HepG2 (cell line): ENCODE measurements around the gene YEATS4. TPM values are rescaled to one million over a fixed set of nuclear protein-coding genes. Genes with fewer than 3 reads are reported as not detected.

Experiments used
- ATAC-seq: fragments of 200-7000 bp; cut with Tn5 transposase; 3 replicates; pipeline ENCODE4 v1.9.1; 2020; ENCODE audit warnings: mild to moderate bottlenecking, moderate library complexity
- BruUV-seq: library from RNA; stranded (reverse); fragments of 400-500 nt; replicated peaks from 2 replicates; lab custom pipeline; 2021; lab: Mats Ljungman, UMichigan
- CTCF ChIA-PET: fragments of 300-600 bp; formaldehyde crosslinking; extraction: SDS; loops from one replicate; lab custom pipeline; 2021; ENCODE audit warnings: low total read pairs, inconsistent platforms, low intra/inter-chr PET ratio; lab: Yijun Ruan, JAX
- POLR2A ChIA-PET: fragments of 350-600 bp; sonication (Branson Sonifier 250); formaldehyde crosslinking; loops from one replicate; lab custom pipeline; 2020; ENCODE audit warnings: antibody characterized with exemption, inconsistent platforms; lab: Yijun Ruan, JAX
- DNase-seq: peaks from one replicate; pipeline ENCODE4 v3.0.0-alpha.2; 2015; ENCODE audit warnings: low spot score
- FAIRE-seq: peaks from 3 replicates; lab custom pipeline; 2011; peaks lifted over from hg19 to GRCh38; lab: Jason Lieb, UNC
- H2AFZ ChIP-seq: one replicate; pipeline ENCODE4 v1.6.1; 2011; ENCODE audit warnings: low read length, inconsistent platforms
- H3K27ac ChIP-seq: fragments of 300-600 bp; 3 replicates; pipeline ENCODE4 v1.8.0; 2011; ENCODE audit warnings: mixed run types, mild to moderate bottlenecking, mixed read lengths, low read length, inconsistent platforms; ENCODE audit not compliant: insufficient read depth; ENCODE audit errors: extremely low read length
- H3K27me3 ChIP-seq, 2 experiments: fragments of 200-600 bp in 1 of 2; 2 replicates in 1 of 2; 3 replicates in 1 of 2; pipeline versions ENCODE4 v1.6.0 to v1.8.0; 2011; ENCODE audit warnings: low read length in 2 of 2, mild to moderate bottlenecking in 2 of 2, moderate library complexity in 2 of 2, inconsistent platforms in 1 of 2; ENCODE audit not compliant: insufficient read depth in 2 of 2, control insufficient read depth in 1 of 2
- H3K36me3 ChIP-seq, 2 experiments: fragments of 200-600 bp in 1 of 2; replicated peaks in 1 of 2; 2 replicates in 1 of 2; 3 replicates in 1 of 2; pipeline versions ENCODE4 v1.5.1 to v1.8.0; 2011; ENCODE audit warnings: low read length in 2 of 2, inconsistent platforms in 1 of 2; ENCODE audit not compliant: insufficient read depth in 2 of 2, control insufficient read depth in 1 of 2
- H3K4me1 ChIP-seq: 2 replicates; pipeline ENCODE4 v1.5.1; 2012; ENCODE audit warnings: low read length, inconsistent platforms; ENCODE audit not compliant: insufficient read depth
- H3K4me2 ChIP-seq: 2 replicates; pipeline ENCODE4 v1.6.0; 2011; ENCODE audit warnings: low read depth, low read length, inconsistent platforms
- H3K4me3 ChIP-seq, 3 experiments: fragments of 200-600 bp in 1 of 3; sonication (generic), shearing (Covaris generic) in 1 of 3; replicated peaks in 1 of 3; 2 replicates each; pipeline ENCODE4 v1.5.1; 2011 to 2016; ENCODE audit warnings: low read length in 3 of 3, inconsistent platforms in 2 of 3, low read depth in 2 of 3, mild to moderate bottlenecking in 2 of 3, control low read depth in 1 of 3, mixed read lengths in 1 of 3; ENCODE audit not compliant: insufficient read depth in 1 of 3
- H3K79me2 ChIP-seq: one replicate; pipeline ENCODE4 v1.6.1; 2011; ENCODE audit warnings: low read length, inconsistent platforms; ENCODE audit not compliant: insufficient read depth
- H3K9ac ChIP-seq: 2 replicates; pipeline ENCODE4 v1.6.0; 2011; ENCODE audit warnings: mild to moderate bottlenecking, low read depth, low read length, inconsistent platforms; ENCODE audit not compliant: insufficient read depth
- H3K9me3 ChIP-seq: 2 replicates; pipeline ENCODE4 v1.5.1; 2012; ENCODE audit warnings: mild to moderate bottlenecking, low read length
- H4K20me1 ChIP-seq: 2 replicates; pipeline ENCODE4 v1.6.0; 2011; ENCODE audit warnings: inconsistent platforms, mild to moderate bottlenecking, low read length, moderate library complexity; ENCODE audit not compliant: insufficient read depth
- ARNTL ChIP-seq: sonication (generic); formaldehyde crosslinking; IDR thresholded peaks from 2 replicates; pipeline ENCODE4 v1.4.0; 2020; ENCODE audit warnings: mild to moderate bottlenecking, missing genetic modification reagents
- HOXA5 ChIP-seq: sonication (generic); formaldehyde crosslinking; IDR thresholded peaks from 2 replicates; pipeline ENCODE4 v1.4.0; 2020; ENCODE audit warnings: missing genetic modification reagents
- MTA3 ChIP-seq: sonication (generic); formaldehyde crosslinking; IDR thresholded peaks from 2 replicates; pipeline ENCODE4 v1.4.0; 2020; ENCODE audit warnings: missing genetic modification reagents
- SOX6 ChIP-seq, 2 experiments: fragments of 450-650 bp in 1 of 2; sonication (generic) in 1 of 2; formaldehyde crosslinking in 1 of 2; IDR thresholded peaks; 2 replicates each; pipeline versions ENCODE4 v1.4.0 to v1.6.1; 2017 to 2020; ENCODE audit warnings: antibody characterized with exemption in 1 of 2, mild to moderate bottlenecking in 1 of 2, missing genetic modification reagents in 1 of 2
- ZBTB1 ChIP-seq: sonication (generic); formaldehyde crosslinking; IDR thresholded peaks from 2 replicates; pipeline ENCODE4 v1.4.0; 2020; ENCODE audit warnings: missing genetic modification reagents, borderline replicate concordance
- ZEB1 ChIP-seq: IDR thresholded peaks from 2 replicates; pipeline ENCODE4 v1.6.1; 2012; ENCODE audit warnings: mild to moderate bottlenecking, low read depth, inconsistent platforms; ENCODE audit not compliant: insufficient replicate concordance
- ZMYM3 ChIP-seq: sonication (generic); formaldehyde crosslinking; IDR thresholded peaks from 2 replicates; pipeline ENCODE4 v1.5.1; 2020; ENCODE audit warnings: mild to moderate bottlenecking, missing genetic modification reagents
- ZNF337 ChIP-seq: sonication (generic); formaldehyde crosslinking; IDR thresholded peaks from 2 replicates; pipeline ENCODE4 v1.5.1; 2020; ENCODE audit warnings: missing genetic modification reagents, low read depth, mild to moderate bottlenecking, borderline replicate concordance
- ZNF543 ChIP-seq: sonication (generic); formaldehyde crosslinking; IDR thresholded peaks from 2 replicates; pipeline ENCODE4 v1.4.0; 2020; ENCODE audit warnings: mild to moderate bottlenecking, missing genetic modification reagents
- ZNF746 ChIP-seq: sonication (generic); formaldehyde crosslinking; IDR thresholded peaks from 2 replicates; pipeline ENCODE4 v1.8.0; 2022; ENCODE audit warnings: mild to moderate bottlenecking, missing genetic modification reagents
- ZNF792 ChIP-seq: IDR thresholded peaks from 2 replicates; pipeline ENCODE4 v1.6.1; 2016
- WGBS: methylation state at CpG from one replicate; pipeline ENCODE4 v1.1.6; 2017; ENCODE audit warnings: low lambda C conversion rate; 5-methylcytosine and 5-hydroxymethylcytosine counted together
- in situ Hi-C: cut with HindIII; loops from 2 replicates; pipeline ENCODE4 v1.10.0; 2017; ENCODE audit warnings: low pct_unique_long_range_greater_than_20kb; ENCODE audit not compliant: extremely low pct_ligation_motif_present
- intact Hi-C: fragments of 100-400 bp; cut with micrococcal nuclease; formaldehyde crosslinking; loops from one replicate; pipeline ENCODE4 v1.10.0; 2022; ENCODE audit not compliant: unreplicated experiment
- polyA plus RNA-seq, 8 experiments: library from polyadenylated mRNA; depleted of rRNA in 3 of 8; stranded (reverse) in 7 of 8; unstranded in 1 of 8; fragments of >200 nt; fragmentation: Illumina TruSeq in 4 of 8; extraction: Trizol in 4 of 8; gene quantifications; 2 replicates each; pipeline versions ENCODE4 v1.2.1 to v1.2.3, GENCODE V29; 2011 to 2016; ENCODE audit warnings: low read depth in 4 of 8, missing spikeins in 1 of 8, mixed read lengths in 1 of 8; ENCODE audit not compliant: insufficient read depth in 1 of 8
- total RNA-seq, 5 experiments: library from RNA; depleted of rRNA; stranded (reverse); fragments of >200 nt; fragmentation: Illumina TruSeq; extraction: Trizol; gene quantifications; 2 replicates each; pipeline ENCODE4 v1.2.3, GENCODE V29; 2016; ENCODE audit warnings: low read depth in 1 of 5
- TF ChIP-seq, protein P1 (sequence below): sonication (generic); formaldehyde crosslinking; IDR thresholded peaks from 2 replicates; pipeline ENCODE4 v1.4.0; 2020; ENCODE audit warnings: missing genetic modification reagents
- TF ChIP-seq, protein P2 (sequence below): sonication (generic); formaldehyde crosslinking; IDR thresholded peaks from 2 replicates; pipeline ENCODE4 v1.4.0; 2020; ENCODE audit warnings: mild to moderate bottlenecking, low read depth, missing genetic modification reagents

The YEATS4 gene
- total and polyA plus RNA-seq, 2 of the 13 experiments (the other 11 are each of a cell fraction or from before 2014, with no cell fraction given): 16.8 to 45.0 TPM

DNA sequence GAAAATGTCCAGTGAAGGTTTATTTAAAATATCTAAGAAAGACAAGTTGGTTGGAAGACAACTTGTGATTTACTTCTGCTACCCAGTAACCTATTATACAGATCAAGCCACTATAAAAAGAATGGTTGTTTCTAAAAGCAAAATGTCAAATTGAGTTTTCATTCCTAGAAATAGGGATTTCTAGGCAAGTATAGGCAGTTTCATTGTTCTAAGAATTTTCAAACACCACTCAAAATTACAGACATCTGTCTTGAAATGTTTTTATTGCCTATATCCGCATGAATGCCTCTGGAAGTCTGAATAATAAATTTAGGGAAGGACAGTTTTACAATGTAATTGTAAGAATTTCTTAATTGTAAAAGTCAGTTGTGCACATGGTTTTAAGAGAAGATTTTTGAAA is 8.6 kb downstream of the YEATS4 start:
- no peak overlapping the region for H3K4me3 ChIP-seq
- intact Hi-C loops: no loop called here
- H2AFZ ChIP-seq: no peak overlapping the region
- H3K9me3 ChIP-seq: no peaks in the 10 kb centered on the region
- FAIRE-seq (no peak), ATAC-seq (no peak), DNase-seq (no peak)
- POLR2A ChIA-PET: no interaction called here
- no peak overlapping the region for H3K4me2 ChIP-seq
- H4K20me1 ChIP-seq: no peaks in the 10 kb centered on the region
- no peaks in the 10 kb centered on the region for H3K79me2 ChIP-seq
- peaks cover 9 to 57% of the 10 kb centered on the region in 2 experiments; a peak in 4 of 5 replicates for H3K36me3 ChIP-seq
- H3K4me1 ChIP-seq: no peaks in the 10 kb centered on the region
- TF ChIP-seq ZNF337 (CRISPR knock-in tag): no peak
- no peak for TF ChIP-seq ZNF543 (CRISPR knock-in tag)
- TF ChIP-seq MTA3 (CRISPR knock-in tag): no peak
- no peak for TF ChIP-seq ZBTB1 (CRISPR knock-in tag)
- TF ChIP-seq ZNF792 (CRISPR knock-in tag): no peak
- no peak for TF ChIP-seq HOXA5 (CRISPR knock-in tag)
- TF ChIP-seq, all 625 proteins: peak for 0
- WGBS: 98% methylated on average over 1 of the region's 1 CpG
- in situ Hi-C loops: no loop called here
- no TSS peak for BruUV-seq
- H3K9ac ChIP-seq: no peak overlapping the region
- no peaks in the 10 kb centered on the region for H3K27me3 ChIP-seq
- no peak overlapping the region for H3K27ac ChIP-seq
- CTCF ChIA-PET: no interaction called here

DNA sequence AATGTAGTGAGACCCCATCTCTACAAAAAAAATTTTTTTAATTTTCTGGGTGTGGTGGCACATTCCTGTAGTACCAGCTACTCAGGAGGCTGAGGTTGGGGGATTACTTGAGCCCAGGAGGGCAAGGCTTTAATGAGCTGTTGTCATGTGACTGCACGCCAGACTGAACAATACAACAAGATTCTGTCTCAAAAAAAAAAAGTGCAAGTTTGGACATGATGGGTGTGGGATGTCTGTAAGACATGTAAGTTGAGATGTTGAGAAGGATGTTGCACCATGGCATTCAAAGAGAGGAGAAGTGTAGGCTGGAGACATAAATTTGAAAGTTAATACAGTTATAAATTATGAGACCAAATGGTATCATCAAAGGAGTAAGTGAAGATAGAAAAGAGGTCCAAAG is 23.5 kb downstream of the YEATS4 start:
- intact Hi-C loops (loop anchor here (10.0 kb wide), 1 partner anchor 88 kb away; no protein-coding TSS in a partner anchor), in situ Hi-C loops (loop anchor here (10.0 kb wide), 1 partner anchor 192 kb away; no protein-coding TSS in a partner anchor)
- peaks cover 5 to 45% of the 10 kb centered on the region in 2 experiments for H3K36me3 ChIP-seq
- DNase-seq (no peak), FAIRE-seq (no peak), ATAC-seq (no peak)
- no peak overlapping the region for H2AFZ ChIP-seq
- H3K27me3 ChIP-seq: no peaks in the 10 kb centered on the region
- no peak overlapping the region for H3K4me2 ChIP-seq
- peaks cover 4% of the 10 kb centered on the region for H3K79me2 ChIP-seq
- H3K9ac ChIP-seq: no peak overlapping the region
- H3K4me1 ChIP-seq: no peaks in the 10 kb centered on the region
- WGBS: 96% methylated on average over 1 of the region's 1 CpG
- H3K4me3 ChIP-seq: no peak overlapping the region
- H4K20me1 ChIP-seq: no peaks in the 10 kb centered on the region
- H3K27ac ChIP-seq: no peak overlapping the region
- no peaks in the 10 kb centered on the region for H3K9me3 ChIP-seq
- ChIA-PET CTCF (no interaction called here), POLR2A (no interaction called here)
- BruUV-seq: no TSS peak
- TF ChIP-seq, protein P1, sequence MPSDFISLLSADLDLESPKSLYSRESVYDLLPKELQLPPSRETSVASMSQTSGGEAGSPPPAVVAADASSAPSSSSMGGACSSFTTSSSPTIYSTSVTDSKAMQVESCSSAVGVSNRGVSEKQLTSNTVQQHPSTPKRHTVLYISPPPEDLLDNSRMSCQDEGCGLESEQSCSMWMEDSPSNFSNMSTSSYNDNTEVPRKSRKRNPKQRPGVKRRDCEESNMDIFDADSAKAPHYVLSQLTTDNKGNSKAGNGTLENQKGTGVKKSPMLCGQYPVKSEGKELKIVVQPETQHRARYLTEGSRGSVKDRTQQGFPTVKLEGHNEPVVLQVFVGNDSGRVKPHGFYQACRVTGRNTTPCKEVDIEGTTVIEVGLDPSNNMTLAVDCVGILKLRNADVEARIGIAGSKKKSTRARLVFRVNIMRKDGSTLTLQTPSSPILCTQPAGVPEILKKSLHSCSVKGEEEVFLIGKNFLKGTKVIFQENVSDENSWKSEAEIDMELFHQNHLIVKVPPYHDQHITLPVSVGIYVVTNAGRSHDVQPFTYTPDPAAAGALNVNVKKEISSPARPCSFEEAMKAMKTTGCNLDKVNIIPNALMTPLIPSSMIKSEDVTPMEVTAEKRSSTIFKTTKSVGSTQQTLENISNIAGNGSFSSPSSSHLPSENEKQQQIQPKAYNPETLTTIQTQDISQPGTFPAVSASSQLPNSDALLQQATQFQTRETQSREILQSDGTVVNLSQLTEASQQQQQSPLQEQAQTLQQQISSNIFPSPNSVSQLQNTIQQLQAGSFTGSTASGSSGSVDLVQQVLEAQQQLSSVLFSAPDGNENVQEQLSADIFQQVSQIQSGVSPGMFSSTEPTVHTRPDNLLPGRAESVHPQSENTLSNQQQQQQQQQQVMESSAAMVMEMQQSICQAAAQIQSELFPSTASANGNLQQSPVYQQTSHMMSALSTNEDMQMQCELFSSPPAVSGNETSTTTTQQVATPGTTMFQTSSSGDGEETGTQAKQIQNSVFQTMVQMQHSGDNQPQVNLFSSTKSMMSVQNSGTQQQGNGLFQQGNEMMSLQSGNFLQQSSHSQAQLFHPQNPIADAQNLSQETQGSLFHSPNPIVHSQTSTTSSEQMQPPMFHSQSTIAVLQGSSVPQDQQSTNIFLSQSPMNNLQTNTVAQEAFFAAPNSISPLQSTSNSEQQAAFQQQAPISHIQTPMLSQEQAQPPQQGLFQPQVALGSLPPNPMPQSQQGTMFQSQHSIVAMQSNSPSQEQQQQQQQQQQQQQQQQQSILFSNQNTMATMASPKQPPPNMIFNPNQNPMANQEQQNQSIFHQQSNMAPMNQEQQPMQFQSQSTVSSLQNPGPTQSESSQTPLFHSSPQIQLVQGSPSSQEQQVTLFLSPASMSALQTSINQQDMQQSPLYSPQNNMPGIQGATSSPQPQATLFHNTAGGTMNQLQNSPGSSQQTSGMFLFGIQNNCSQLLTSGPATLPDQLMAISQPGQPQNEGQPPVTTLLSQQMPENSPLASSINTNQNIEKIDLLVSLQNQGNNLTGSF (CRISPR knock-in tag): no peak
- TF ChIP-seq ZMYM3 (no peak), SOX6 (IDR thresholded peaks at IDR 0.05) (no peak), SOX6 (CRISPR knock-in tag; IDR thresholded peaks at IDR 0.05) (no peak), ARNTL (CRISPR knock-in tag) (no peak), ZNF746 (CRISPR knock-in tag) (no peak), ZEB1 (no peak)
- TF ChIP-seq, protein P2, sequence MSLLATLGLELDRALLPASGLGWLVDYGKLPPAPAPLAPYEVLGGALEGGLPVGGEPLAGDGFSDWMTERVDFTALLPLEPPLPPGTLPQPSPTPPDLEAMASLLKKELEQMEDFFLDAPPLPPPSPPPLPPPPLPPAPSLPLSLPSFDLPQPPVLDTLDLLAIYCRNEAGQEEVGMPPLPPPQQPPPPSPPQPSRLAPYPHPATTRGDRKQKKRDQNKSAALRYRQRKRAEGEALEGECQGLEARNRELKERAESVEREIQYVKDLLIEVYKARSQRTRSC (CRISPR knock-in tag): no peak
